ENCODE measurements around the gene ANKRD7. TPM values are rescaled to one million over a fixed set of nuclear protein-coding genes. Genes with fewer than 3 reads are reported as not detected.

Gene ANKRD7
- 1 to 10 TPM in 1 of 2 experiments, under 1 TPM in 1; 0.59 to 1.2 TPM for total RNA-seq

GRCh38 chr7:118224521-118224920, at the start of gene ANKRD7:
TSS of gene ANKRD7 (plus strand) at chr7:118224704. CDS start at chr7:118224831, 127 bp downstream.
- no peaks in the 10 kb centered on the region for H3K9me3 Mint-ChIP-seq (ENCODE audit: low read depth)
- H3K27me3 Mint-ChIP-seq = peaks cover 4% of the 10 kb centered on the region
- DNase-seq (no peak), ATAC-seq (no peak)
- H3K27ac Mint-ChIP-seq = no peak within 1 kb of the TSS
- CTCF ChIA-PET = no interaction called here
- no peaks in the 10 kb centered on the region for H3K36me3 Mint-ChIP-seq
- no peak within 1 kb of the TSS for H3K4me3 Mint-ChIP-seq
- no peaks in the 10 kb centered on the region for H3K4me1 Mint-ChIP-seq

DNA sequence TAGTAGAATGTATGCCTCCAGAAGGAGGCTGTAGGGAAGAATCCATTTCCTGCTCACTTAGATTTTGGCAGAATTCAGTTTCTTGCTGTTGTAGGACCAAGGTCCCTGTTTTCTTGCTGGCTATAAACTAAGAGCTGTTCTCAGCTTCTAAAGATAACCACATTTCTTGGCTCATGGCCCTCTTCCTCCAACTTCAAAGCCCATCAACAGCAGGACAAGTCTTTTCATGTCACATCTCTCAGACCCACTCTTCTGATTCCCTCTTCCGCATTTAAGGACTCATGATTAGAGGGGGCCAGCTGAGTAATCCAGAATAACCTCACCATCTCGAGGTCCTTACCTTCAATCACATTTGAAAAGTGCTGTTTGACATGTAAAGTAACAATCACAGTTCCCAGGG, 48.8 kb upstream of the ANKRD7 start:
- CTCF ChIA-PET = no interaction called here
- Mint-ChIP-seq H3K4me3 (no peak overlapping the region), H3K27ac (no peak overlapping the region), H3K36me3 (no peaks in the 10 kb centered on the region), H3K27me3 (peaks cover 21% of the 10 kb centered on the region), H3K4me1 (no peaks in the 10 kb centered on the region), H3K9me3 (ENCODE audit: low read depth) (no peaks in the 10 kb centered on the region)
- no peak for DNase-seq
- ATAC-seq = no peak

DNA sequence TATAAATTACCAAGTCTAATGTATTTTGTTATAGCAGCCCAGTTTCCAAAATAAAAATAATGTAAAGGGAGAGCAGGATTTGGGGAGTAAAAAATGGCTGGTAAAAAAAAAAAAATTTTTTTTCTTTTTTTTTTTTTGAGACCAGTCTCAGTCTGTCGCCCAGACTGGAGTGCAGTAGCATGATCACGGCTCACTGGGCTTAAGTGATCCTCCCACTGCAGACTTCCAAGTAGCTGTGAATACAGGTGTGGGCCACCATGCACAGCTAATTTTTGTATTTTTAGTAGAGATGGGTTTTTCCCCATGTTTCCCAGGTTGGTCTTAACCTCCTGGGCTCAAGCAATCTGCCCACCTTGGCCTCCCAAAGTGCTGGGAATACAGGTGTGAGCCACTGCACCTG, 45.3 kb upstream of the ANKRD7 start:
- Mint-ChIP-seq H3K4me1 (peaks cover 14% of the 10 kb centered on the region), H3K27ac (no peak overlapping the region), H3K9me3 (ENCODE audit: low read depth) (no peaks in the 10 kb centered on the region), H3K4me3 (no peak overlapping the region), H3K36me3 (peaks cover 3% of the 10 kb centered on the region), H3K27me3 (peaks cover 7% of the 10 kb centered on the region)
- ATAC-seq (no peak), DNase-seq (no peak)
- CTCF ChIA-PET = no interaction called here

DNA sequence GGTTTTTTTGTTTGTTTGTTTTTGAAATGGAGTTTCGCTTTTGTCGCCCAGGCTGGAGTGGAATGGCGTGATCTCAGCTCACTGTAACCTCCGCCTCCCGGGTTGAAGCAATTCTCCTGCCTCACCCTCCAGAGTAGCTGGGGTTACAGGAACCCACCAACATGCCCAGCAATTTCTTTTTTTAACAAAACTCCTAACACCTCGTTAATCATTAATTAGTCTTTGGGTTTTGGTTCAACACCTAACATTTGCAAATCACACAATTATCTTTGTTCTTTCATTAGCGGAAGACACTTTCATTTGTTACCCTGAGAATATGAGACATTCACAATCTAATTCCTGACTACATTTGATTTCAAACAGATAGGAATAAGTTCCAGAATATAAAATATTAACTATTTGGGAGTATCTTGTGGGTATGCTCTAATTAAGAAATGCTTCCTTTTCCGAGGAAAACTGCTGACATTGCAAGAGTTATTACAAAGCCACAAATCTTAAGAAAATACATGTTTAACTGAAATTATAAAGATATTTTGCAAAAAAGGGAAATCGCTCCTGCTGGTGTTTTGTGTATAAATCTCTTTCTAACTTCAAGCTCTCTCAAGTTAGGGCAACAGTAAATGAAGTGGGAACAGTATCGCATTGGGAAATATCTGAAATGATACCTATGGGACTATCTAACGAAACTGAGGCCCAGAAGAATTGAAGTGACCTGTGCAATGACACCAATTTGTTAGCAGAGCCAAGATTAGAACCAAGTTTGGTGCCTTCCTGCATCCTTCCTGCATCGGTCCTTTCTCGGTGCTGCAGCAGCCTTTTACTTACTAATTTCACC, 41.7 kb upstream of the ANKRD7 start:
- DNase-seq (no peak), ATAC-seq (no peak)
- peaks cover 37% of the 10 kb centered on the region for H3K4me1 Mint-ChIP-seq

DNA sequence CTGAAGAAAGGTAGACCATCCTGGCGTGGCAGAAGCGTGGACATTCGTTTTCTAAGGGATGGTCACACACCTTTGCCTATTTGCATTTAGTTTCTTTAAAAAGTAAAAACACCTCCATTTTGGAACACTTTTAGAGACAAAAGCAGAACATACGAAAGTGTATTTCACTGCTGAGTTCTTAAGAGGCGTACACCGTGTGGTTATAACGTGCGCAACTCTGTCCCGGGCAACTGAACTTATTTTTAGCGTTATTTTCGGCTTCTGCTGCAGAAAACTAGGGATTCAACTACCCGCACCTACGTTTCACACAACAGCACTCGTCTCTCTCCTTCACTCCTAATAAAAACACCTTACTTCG, 41.1 kb upstream of the ANKRD7 start:
- peaks cover 29% of the 10 kb centered on the region for H3K36me3 Mint-ChIP-seq
- H3K4me3 Mint-ChIP-seq = peak overlapping the region; percentile 96
- peaks cover 39% of the 10 kb centered on the region for H3K4me1 Mint-ChIP-seq
- H3K27ac Mint-ChIP-seq = peak overlapping the region; percentile 99
- H3K9me3 Mint-ChIP-seq (ENCODE audit: low read depth) = no peaks in the 10 kb centered on the region
- DNase-seq (peak; percentile 43), ATAC-seq (no peak)
- CTCF ChIA-PET = no interaction called here
- no peaks in the 10 kb centered on the region for H3K27me3 Mint-ChIP-seq

More for the DNA sequence above, 41.7 kb upstream of the ANKRD7 start:
- peak overlapping the region; percentile 96 for H3K4me3 Mint-ChIP-seq
- CTCF ChIA-PET = no interaction called here
- no peaks in the 10 kb centered on the region for H3K27me3 Mint-ChIP-seq
- H3K36me3 Mint-ChIP-seq = peaks cover 26% of the 10 kb centered on the region
- H3K27ac Mint-ChIP-seq = peak overlapping the region; percentile 99
- H3K9me3 Mint-ChIP-seq (ENCODE audit: low read depth) = no peaks in the 10 kb centered on the region

- Mint-ChIP-seq H3K4me3 (peak within 1 kb of the TSS; percentile 96), H3K27ac (peak within 1 kb of the TSS; percentile 99), H3K27me3 (no peaks in the 10 kb centered on the region), H3K4me1 (peaks cover 39% of the 10 kb centered on the region), H3K36me3 (peaks cover 29% of the 10 kb centered on the region), H3K9me3 (ENCODE audit: low read depth) (no peaks in the 10 kb centered on the region)
- DNase-seq = peak; percentile 98
- ATAC-seq = peak; percentile 99
- CTCF ChIA-PET = interaction anchor here (1.1 to 2.2 kb wide), 2 partner anchors 11 to 13 kb away, joined by 4 to 7 read pairs; no protein-coding TSS in a partner anchor
Measured at GRCh38 chr7:118183786-118184564, 40.5 kb upstream of the ANKRD7 start, which contains the start of gene LSM8. TSS of gene LSM8 (plus strand) at chr7:118184164. CDS start at chr7:118184224, 60 bp downstream.

- Mint-ChIP-seq H3K27me3 (no peaks in the 10 kb centered on the region), H3K27ac (peak overlapping the region; percentile 99), H3K4me3 (peak overlapping the region; percentile 96), H3K9me3 (ENCODE audit: low read depth) (no peaks in the 10 kb centered on the region), H3K4me1 (peaks cover 39% of the 10 kb centered on the region), H3K36me3 (peaks cover 31% of the 10 kb centered on the region)
- no peak for ATAC-seq
- DNase-seq = no peak
- CTCF ChIA-PET = interaction anchor here (1.1 to 2.2 kb wide), 2 partner anchors 11 to 13 kb away, joined by 4 to 7 read pairs; no protein-coding TSS in a partner anchor
Measured at GRCh38 chr7:118184565-118184940, 40.0 kb upstream of the ANKRD7 start.

- Mint-ChIP-seq H3K27ac (peak overlapping the region; percentile 65), H3K4me3 (peak overlapping the region; percentile 96), H3K4me1 (peaks cover 39% of the 10 kb centered on the region), H3K27me3 (no peaks in the 10 kb centered on the region), H3K9me3 (ENCODE audit: low read depth) (no peaks in the 10 kb centered on the region), H3K36me3 (peaks cover 35% of the 10 kb centered on the region)
- no peak for DNase-seq
- ATAC-seq = no peak
- CTCF ChIA-PET = interaction anchor here (1.1 to 2.2 kb wide), 2 partner anchors 10 to 12 kb away, joined by 4 to 7 read pairs; no protein-coding TSS in a partner anchor
Measured at GRCh38 chr7:118185163-118185860, 39.2 kb upstream of the ANKRD7 start.

- H3K9me3 Mint-ChIP-seq (ENCODE audit: low read depth) = no peaks in the 10 kb centered on the region
- DNase-seq (no peak), ATAC-seq (no peak)
- peaks cover 35% of the 10 kb centered on the region for H3K36me3 Mint-ChIP-seq
- H3K27me3 Mint-ChIP-seq = no peaks in the 10 kb centered on the region
- peak overlapping the region; percentile 96 for H3K4me3 Mint-ChIP-seq
- peak overlapping the region; percentile 32 for H3K27ac Mint-ChIP-seq
- H3K4me1 Mint-ChIP-seq = peaks cover 40% of the 10 kb centered on the region
- CTCF ChIA-PET = interaction anchor here (2.2 kb wide), 1 partner anchor 11 kb away, joined by 7 read pairs; no protein-coding TSS in a partner anchor
Measured at GRCh38 chr7:118186501-118186900, 38.0 kb upstream of the ANKRD7 start.

DNA sequence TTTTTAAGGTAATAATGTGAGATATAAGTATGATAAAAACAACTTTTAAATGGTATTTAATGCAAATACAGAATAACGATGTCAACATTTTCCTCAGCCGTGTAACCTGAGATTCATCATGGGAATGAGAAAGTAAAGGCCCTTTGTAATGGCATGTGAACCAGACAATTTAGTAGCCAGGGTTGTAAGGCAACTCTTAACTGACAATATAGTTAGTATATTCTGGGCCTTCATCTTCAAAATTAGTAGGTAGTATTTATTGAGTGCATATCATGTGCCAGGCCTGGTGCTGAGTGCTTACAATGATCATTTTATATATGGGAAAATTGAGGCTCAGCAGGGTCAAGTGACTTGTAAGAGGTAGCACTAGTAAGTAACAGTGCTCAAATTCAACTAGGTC, 29.9 kb upstream of the ANKRD7 start:
- CTCF ChIA-PET = interaction anchor here (1.2 kb wide), 1 partner anchor 10 kb away, joined by 4 read pairs; no protein-coding TSS in a partner anchor

GRCh38 chr7:118195837-118196474, 28.5 kb upstream of the ANKRD7 start:
- CTCF ChIA-PET = interaction anchor here (0.7 to 2.4 kb wide), 5 partner anchors 8 to 265 kb away, joined by 3 to 7 read pairs (median 3); no protein-coding TSS in a partner anchor
- Mint-ChIP-seq H3K4me3 (no peak overlapping the region), H3K27me3 (no peaks in the 10 kb centered on the region), H3K4me1 (peaks cover 6% of the 10 kb centered on the region), H3K36me3 (peaks cover 8% of the 10 kb centered on the region), H3K9me3 (ENCODE audit: low read depth) (no peaks in the 10 kb centered on the region), H3K27ac (no peak overlapping the region)
- ATAC-seq = peak; percentile 78
- DNase-seq = peak; percentile 60

More for the DNA sequence above, 29.9 kb upstream of the ANKRD7 start:
- Mint-ChIP-seq H3K4me3 (no peak overlapping the region), H3K36me3 (peaks cover 12% of the 10 kb centered on the region), H3K27ac (no peak overlapping the region), H3K9me3 (ENCODE audit: low read depth) (no peaks in the 10 kb centered on the region), H3K27me3 (no peaks in the 10 kb centered on the region), H3K4me1 (peaks cover 6% of the 10 kb centered on the region)
- DNase-seq (no peak), ATAC-seq (no peak)

GRCh38 chr7:118202061-118202460, 22.4 kb upstream of the ANKRD7 start:
- Mint-ChIP-seq H3K4me1 (no peaks in the 10 kb centered on the region), H3K9me3 (ENCODE audit: low read depth) (no peaks in the 10 kb centered on the region), H3K36me3 (no peaks in the 10 kb centered on the region), H3K27me3 (peaks cover 4% of the 10 kb centered on the region), H3K27ac (no peak overlapping the region), H3K4me3 (no peak overlapping the region)
- no peak for DNase-seq
- ATAC-seq = no peak
- CTCF ChIA-PET = no interaction called here

Data from activated CD8-positive, alpha-beta memory T cell treated with anti-CD3 and anti-CD28 coated beads, Interleukin-2, amount 10 ng/mL, durations not matched to agents 7 days and 5 days (primary cell).